ENCODE measurements around the gene CDHR4. TPM values are rescaled to one million over a fixed set of nuclear protein-coding genes. Genes with fewer than 3 reads are reported as not detected.
A peak's percentile ranks its signal among the peaks of the same experiment; 100 is the strongest.

Gene CDHR4
- total RNA-seq, 1 experiment from 2014 or later: not detected

DNA sequence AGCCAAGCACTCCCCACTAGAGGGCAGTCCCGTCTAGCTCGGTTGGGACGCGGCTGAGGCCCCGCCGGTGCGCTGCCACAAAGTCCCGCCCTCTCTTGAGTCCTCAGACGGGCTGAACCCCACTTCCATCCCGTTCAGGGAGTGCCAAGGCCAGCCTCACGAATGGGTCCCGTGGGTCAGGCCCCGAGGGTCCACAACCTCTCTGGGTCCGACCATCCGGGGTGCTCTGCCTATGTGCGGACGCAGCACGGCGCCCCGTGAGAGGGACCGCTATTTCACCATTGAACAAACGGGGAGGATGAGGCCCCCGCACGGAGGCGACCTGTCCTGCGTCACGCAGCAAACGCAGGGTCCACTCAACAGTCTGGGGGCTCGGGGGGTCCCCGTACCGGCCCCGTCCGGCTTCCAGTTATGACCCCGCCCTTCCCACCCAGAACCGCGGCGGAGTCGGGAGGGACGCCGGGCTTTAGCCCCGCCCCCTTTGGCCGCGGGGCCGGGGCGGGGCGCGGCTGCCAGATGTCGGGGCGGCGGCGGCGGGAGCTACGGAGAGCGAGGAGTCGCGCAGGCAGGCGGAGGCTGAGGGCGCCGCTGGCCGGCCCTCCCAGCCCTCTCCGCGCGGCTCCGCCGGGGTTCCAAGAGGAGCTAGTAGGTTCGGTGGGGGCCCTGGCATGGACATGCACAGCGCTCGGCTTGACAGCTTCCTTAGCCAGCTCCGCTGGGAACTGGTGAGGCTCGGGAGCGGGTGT lies 3.2 kb upstream of the CDHR4 start, which contains the start of gene INKA1:
Gene INKA1, plus strand, starts transcription at position 543 of the 746 bp plus-strand sequence. Its CDS starts 132 bp downstream, at position 675.
- DNase-seq: peak; percentile 91
- H4K8ac ChIP-seq (replicated peaks; ENCODE audit: insufficient read length, low read depth, low read length): no peak within 1 kb of the TSS
- no peak within 1 kb of the TSS; the same call in 1 of the 2 replicates for H3K14ac ChIP-seq (ENCODE audit: insufficient read depth, low read length)
- no peak within 1 kb of the TSS for H3T11ph ChIP-seq (ENCODE audit: low read length)
- no peak within 1 kb of the TSS for H3K9ac ChIP-seq (ENCODE audit: extremely low read depth, insufficient read length, low read length)
- H4K5ac ChIP-seq (ENCODE audit: insufficient read length, low read depth, low read length): no peak within 1 kb of the TSS
- WGBS (ENCODE audit: extremely low coverage, insufficient read length, low lambda C conversion rate): no CpG with 5 or more reads among the region's 71 CpGs
- H3K23me2 ChIP-seq (ENCODE audit: insufficient read length, low read depth, low read length, poor library complexity, severe bottlenecking): peaks cover 14% of the 10 kb centered on the region
- no peak within 1 kb of the TSS for H2BK20ac ChIP-seq (ENCODE audit: low read depth, low read length, poor library complexity, severe bottlenecking)
- Mint-ChIP-seq H3K27ac (no peak within 1 kb of the TSS), H3K36me3 (ENCODE audit: insufficient read depth in 1 of 3, low read depth in 3 of 3) (no peaks in the 10 kb centered on the region), H3K27me3 (ENCODE audit: low read depth) (peaks cover 46% of the 10 kb centered on the region), H3K4me1 (peaks cover 31% of the 10 kb centered on the region in 2 experiments), H3K4me3 (peak within 1 kb of the TSS; percentile 79 to 88), H3K9me3 (no peaks in the 10 kb centered on the region)
- no peak within 1 kb of the TSS for H2AK5ac ChIP-seq (ENCODE audit: insufficient read length, low read length)
- H3K79me2 ChIP-seq (ENCODE audit: insufficient read depth, low read length): no peaks in the 10 kb centered on the region
- peak within 1 kb of the TSS; percentile 37 for H3K4me2 ChIP-seq (ENCODE audit: insufficient read depth, insufficient read length, low read length)
- no peak within 1 kb of the TSS for H3K4ac ChIP-seq (ENCODE audit: low read depth, low read length)
- H4K20me1 ChIP-seq (ENCODE audit: control insufficient read depth, insufficient read depth, insufficient read length): no peaks in the 10 kb centered on the region
- H4K91ac ChIP-seq (ENCODE audit: insufficient read length, low read depth, low read length): no peak within 1 kb of the TSS
- H2BK5ac ChIP-seq (ENCODE audit: insufficient read length, low read length): no peak within 1 kb of the TSS
- H3K9me3 ChIP-seq (ENCODE audit: control insufficient read depth, low read depth, low read length): no peaks in the 10 kb centered on the region
- no peak within 1 kb of the TSS for H2BK12ac ChIP-seq (ENCODE audit: insufficient read length, low read depth, low read length)
- H3K27ac ChIP-seq (ENCODE audit: insufficient read length, low read depth, low read length): no peak within 1 kb of the TSS
- H3K27me3 ChIP-seq (ENCODE audit: insufficient read depth, low read length): no peaks in the 10 kb centered on the region; the same call in 1 of the 2 replicates
- TF ChIP-seq, protein P1, sequence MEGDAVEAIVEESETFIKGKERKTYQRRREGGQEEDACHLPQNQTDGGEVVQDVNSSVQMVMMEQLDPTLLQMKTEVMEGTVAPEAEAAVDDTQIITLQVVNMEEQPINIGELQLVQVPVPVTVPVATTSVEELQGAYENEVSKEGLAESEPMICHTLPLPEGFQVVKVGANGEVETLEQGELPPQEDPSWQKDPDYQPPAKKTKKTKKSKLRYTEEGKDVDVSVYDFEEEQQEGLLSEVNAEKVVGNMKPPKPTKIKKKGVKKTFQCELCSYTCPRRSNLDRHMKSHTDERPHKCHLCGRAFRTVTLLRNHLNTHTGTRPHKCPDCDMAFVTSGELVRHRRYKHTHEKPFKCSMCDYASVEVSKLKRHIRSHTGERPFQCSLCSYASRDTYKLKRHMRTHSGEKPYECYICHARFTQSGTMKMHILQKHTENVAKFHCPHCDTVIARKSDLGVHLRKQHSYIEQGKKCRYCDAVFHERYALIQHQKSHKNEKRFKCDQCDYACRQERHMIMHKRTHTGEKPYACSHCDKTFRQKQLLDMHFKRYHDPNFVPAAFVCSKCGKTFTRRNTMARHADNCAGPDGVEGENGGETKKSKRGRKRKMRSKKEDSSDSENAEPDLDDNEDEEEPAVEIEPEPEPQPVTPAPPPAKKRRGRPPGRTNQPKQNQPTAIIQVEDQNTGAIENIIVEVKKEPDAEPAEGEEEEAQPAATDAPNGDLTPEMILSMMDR (conservative IDR thresholded peaks at IDR 0.05): peak; percentile 95
- no peak within 1 kb of the TSS for H2BK15ac ChIP-seq (ENCODE audit: low read depth, low read length)
- H2BK120ac ChIP-seq (ENCODE audit: low read depth, low read length, poor library complexity, severe bottlenecking): no peak within 1 kb of the TSS
- H3K79me1 ChIP-seq (ENCODE audit: insufficient read depth, low read depth, low read length, poor library complexity, severe bottlenecking): no peaks in the 10 kb centered on the region
- no peak within 1 kb of the TSS for H3K23ac ChIP-seq (ENCODE audit: insufficient read length, low read depth, low read length)
- H3K18ac ChIP-seq (ENCODE audit: insufficient read length, low read depth, low read length): no peak within 1 kb of the TSS
- H2AFZ ChIP-seq (ENCODE audit: low read length): no peak within 1 kb of the TSS
- H3K4me1 ChIP-seq (ENCODE audit: insufficient read depth, low read length): peaks cover 8% of the 10 kb centered on the region; the same call in 1 of the 2 replicates
- H3K56ac ChIP-seq (ENCODE audit: insufficient read length, low read depth, low read length): no peak within 1 kb of the TSS

Data from H9 (cell line).